CD4-positive, alpha-beta T cell (primary cell): ENCODE results near the gene KLHL1. TPM values are rescaled to one million over a fixed set of nuclear protein-coding genes. Genes with fewer than 3 reads are reported as not detected.
A peak's percentile ranks its signal among the peaks of the same experiment; 100 is the strongest.

Experiments used
- ATAC-seq: fragments of 200-7000 bp; cut with Tn5 transposase; one replicate; pipeline ENCODE4 v1.10.0; 2022; ENCODE audit warnings: mild to moderate bottlenecking; ENCODE audit not compliant: poor library complexity
- CTCF ChIA-PET: fragments of 350-600 bp; sonication (Branson Sonifier 250); formaldehyde crosslinking; loops from one replicate; lab custom pipeline; 2021; ENCODE audit warnings: antibody characterized with exemption, inconsistent platforms; lab: Charles Lee
- POLR2A ChIA-PET: fragments of 350-600 bp; sonication (Branson Sonifier 250); formaldehyde crosslinking; loops from one replicate; lab custom pipeline; 2021; ENCODE audit warnings: antibody characterized with exemption, inconsistent platforms; lab: Charles Lee
- DNase-seq, 14 experiments: peaks; one replicate each; pipeline ENCODE4 v3.0.0-alpha.2; 2013 to 2020; ENCODE audit warnings: mixed read lengths in 2 of 14
- H3K27ac ChIP-seq, 2 donors: one replicate each; pipeline versions ENCODE4 v1.5.1 to v1.7.0; 2013; ENCODE audit warnings: low read length in 2 of 2, low read depth in 1 of 2, mild to moderate bottlenecking in 1 of 2
- H3K27me3 ChIP-seq, 2 experiments: 1 replicate in 1 of 2; 2 replicates in 1 of 2; pipeline versions ENCODE4 v1.6.1 to v1.7.0; 2013; ENCODE audit warnings: low read length in 2 of 2, control low read depth in 1 of 2, mild to moderate bottlenecking in 1 of 2, moderate library complexity in 1 of 2; ENCODE audit not compliant: insufficient read depth in 2 of 2, control insufficient read depth in 1 of 2
- H3K36me3 ChIP-seq: one replicate; pipeline ENCODE4 v1.6.1; 2013; ENCODE audit warnings: low read length, control low read depth; ENCODE audit not compliant: insufficient read depth
- H3K4me1 ChIP-seq: one replicate; pipeline ENCODE4 v1.6.1; 2013; ENCODE audit warnings: low read length, control low read depth; ENCODE audit not compliant: insufficient read depth
- H3K4me3 ChIP-seq: one replicate; pipeline ENCODE4 v1.5.1; 2013; ENCODE audit warnings: mild to moderate bottlenecking, low read length, moderate library complexity
- H3K9me3 ChIP-seq, 2 experiments: 1 replicate in 1 of 2; 2 replicates in 1 of 2; pipeline versions ENCODE4 v1.6.1 to v1.7.0; 2013; ENCODE audit warnings: low read length in 2 of 2, mild to moderate bottlenecking in 2 of 2, control low read depth in 1 of 2, moderate library complexity in 1 of 2; ENCODE audit not compliant: control insufficient read depth in 1 of 2, insufficient read depth in 1 of 2
- H3K27ac Mint-ChIP-seq: one replicate; pipeline ENCODE4 v1.8.0; 2020; ENCODE audit warnings: mixed read lengths
- H3K27me3 Mint-ChIP-seq: one replicate; pipeline ENCODE4 v1.8.0; 2021; ENCODE audit warnings: mixed read lengths
- H3K36me3 Mint-ChIP-seq: one replicate; pipeline ENCODE4 v1.8.0; 2021; ENCODE audit warnings: low read depth, mixed read lengths
- H3K4me1 Mint-ChIP-seq: one replicate; pipeline ENCODE4 v1.8.0; 2021; ENCODE audit warnings: low read depth, mixed read lengths
- H3K4me3 Mint-ChIP-seq: one replicate; pipeline ENCODE4 v1.8.0; 2020; ENCODE audit warnings: mild to moderate bottlenecking, mixed read lengths
- H3K9me3 Mint-ChIP-seq: one replicate; pipeline ENCODE4 v1.8.0; 2020; ENCODE audit warnings: mixed read lengths
- intact Hi-C, 2 experiments: fragments of 100-400 bp; cut with DNase I in 1 of 2; cut with micrococcal nuclease in 1 of 2; formaldehyde crosslinking; loops; one replicate each; pipeline versions ENCODE4 v1.15.1 to v1.9.0; 2023 to 2025; cut with DNase I, micrococcal nuclease
- total RNA-seq, 174 experiments: library from RNA in 2 of 174; stranded (reverse) in 2 of 174; gene quantifications; one replicate each; pipeline ENCODE4 v1.2.3 and lab custom pipeline; 2021 to 2026
- TF ChIP-seq, protein P1 (sequence below): fragments of 200-600 bp; IDR thresholded peaks from one replicate; pipeline ENCODE4 v1.8.0; 2022; ENCODE audit warnings: antibody characterized with exemption, mild to moderate bottlenecking

The KLHL1 gene
- total RNA-seq, 2 experiments from 2014 or later = not detected

DNA sequence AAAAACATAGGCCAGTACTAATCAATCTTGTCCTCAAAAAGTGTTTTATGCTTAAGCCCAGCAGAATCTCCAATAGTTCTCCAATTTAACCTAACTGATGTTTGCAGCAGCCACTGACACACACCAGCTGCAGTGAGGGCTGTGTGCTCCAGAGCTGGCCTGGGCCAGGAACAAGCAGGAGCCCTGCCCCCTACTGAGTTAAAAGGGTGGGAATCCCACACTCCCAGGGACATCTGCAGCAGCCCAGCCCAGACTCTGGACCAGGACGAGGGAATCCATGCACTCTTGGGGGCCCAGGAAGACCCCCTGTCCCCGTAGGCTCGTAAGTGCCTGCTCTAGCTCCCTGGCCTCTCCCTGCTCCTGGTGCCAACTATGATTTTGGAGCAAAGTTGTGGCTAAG lies 92.1 kb downstream of the KLHL1 start:
- Mint-ChIP-seq H3K4me1 (no peaks in the 10 kb centered on the region), H3K4me3 (no peak overlapping the region), H3K9me3 (peaks cover 14% of the 10 kb centered on the region), H3K27me3 (no peaks in the 10 kb centered on the region), H3K27ac (no peak overlapping the region), H3K36me3 (no peaks in the 10 kb centered on the region)
- Histone ChIP-seq H3K36me3 (no peaks in the 10 kb centered on the region), H3K4me1 (no peaks in the 10 kb centered on the region), H3K4me3 (no peak overlapping the region), H3K9me3 (peaks cover 0 to 12% of the 10 kb centered on the region in 2 experiments), H3K27me3 (no peaks in the 10 kb centered on the region), H3K27ac (no peak overlapping the region)
- CTCF ChIA-PET = no interaction called here
- DNase-seq = peak in 1 of 14 experiments; percentile 4
- TF ChIP-seq, protein P1, sequence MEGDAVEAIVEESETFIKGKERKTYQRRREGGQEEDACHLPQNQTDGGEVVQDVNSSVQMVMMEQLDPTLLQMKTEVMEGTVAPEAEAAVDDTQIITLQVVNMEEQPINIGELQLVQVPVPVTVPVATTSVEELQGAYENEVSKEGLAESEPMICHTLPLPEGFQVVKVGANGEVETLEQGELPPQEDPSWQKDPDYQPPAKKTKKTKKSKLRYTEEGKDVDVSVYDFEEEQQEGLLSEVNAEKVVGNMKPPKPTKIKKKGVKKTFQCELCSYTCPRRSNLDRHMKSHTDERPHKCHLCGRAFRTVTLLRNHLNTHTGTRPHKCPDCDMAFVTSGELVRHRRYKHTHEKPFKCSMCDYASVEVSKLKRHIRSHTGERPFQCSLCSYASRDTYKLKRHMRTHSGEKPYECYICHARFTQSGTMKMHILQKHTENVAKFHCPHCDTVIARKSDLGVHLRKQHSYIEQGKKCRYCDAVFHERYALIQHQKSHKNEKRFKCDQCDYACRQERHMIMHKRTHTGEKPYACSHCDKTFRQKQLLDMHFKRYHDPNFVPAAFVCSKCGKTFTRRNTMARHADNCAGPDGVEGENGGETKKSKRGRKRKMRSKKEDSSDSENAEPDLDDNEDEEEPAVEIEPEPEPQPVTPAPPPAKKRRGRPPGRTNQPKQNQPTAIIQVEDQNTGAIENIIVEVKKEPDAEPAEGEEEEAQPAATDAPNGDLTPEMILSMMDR = no peak
- POLR2A ChIA-PET = no interaction called here
- no peak for ATAC-seq
- intact Hi-C loops = no loop called here

DNA sequence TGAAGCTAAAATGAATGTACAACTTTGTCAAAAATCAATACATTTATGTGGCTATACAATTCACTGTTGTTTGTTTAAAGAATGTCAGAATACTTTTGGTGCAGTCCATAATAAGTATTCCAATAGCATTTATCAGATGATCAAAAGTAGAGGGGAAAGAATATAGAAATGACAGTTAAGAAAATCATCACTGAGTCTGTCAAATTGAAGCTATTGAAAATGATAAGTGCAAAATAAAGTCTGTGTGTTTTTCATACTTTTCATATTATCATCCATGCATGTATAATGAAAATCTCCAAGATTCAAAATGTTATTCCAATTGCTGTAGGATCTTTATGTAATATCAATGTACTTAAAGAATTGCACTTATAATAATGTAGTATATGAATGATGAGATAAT lies 93.9 kb downstream of the KLHL1 start:
- H3K4me1 Mint-ChIP-seq = no peaks in the 10 kb centered on the region
- H3K27ac ChIP-seq = no peak overlapping the region
- ATAC-seq = no peak
- no peaks in the 10 kb centered on the region for H3K36me3 ChIP-seq
- DNase-seq = no peak
- H3K9me3 Mint-ChIP-seq = peaks cover 14% of the 10 kb centered on the region
- H3K4me1 ChIP-seq = no peaks in the 10 kb centered on the region
- H3K36me3 Mint-ChIP-seq = no peaks in the 10 kb centered on the region
- no peaks in the 10 kb centered on the region for H3K27me3 ChIP-seq
- TF ChIP-seq, protein P1 = no peak
- POLR2A ChIA-PET = no interaction called here
- H3K4me3 Mint-ChIP-seq = no peak overlapping the region
- H3K9me3 ChIP-seq = peaks cover 0 to 12% of the 10 kb centered on the region in 2 experiments
- intact Hi-C loops = no loop called here
- no peak overlapping the region for H3K27ac Mint-ChIP-seq
- CTCF ChIA-PET = no interaction called here
- H3K4me3 ChIP-seq = no peak overlapping the region
- H3K27me3 Mint-ChIP-seq = no peaks in the 10 kb centered on the region

DNA sequence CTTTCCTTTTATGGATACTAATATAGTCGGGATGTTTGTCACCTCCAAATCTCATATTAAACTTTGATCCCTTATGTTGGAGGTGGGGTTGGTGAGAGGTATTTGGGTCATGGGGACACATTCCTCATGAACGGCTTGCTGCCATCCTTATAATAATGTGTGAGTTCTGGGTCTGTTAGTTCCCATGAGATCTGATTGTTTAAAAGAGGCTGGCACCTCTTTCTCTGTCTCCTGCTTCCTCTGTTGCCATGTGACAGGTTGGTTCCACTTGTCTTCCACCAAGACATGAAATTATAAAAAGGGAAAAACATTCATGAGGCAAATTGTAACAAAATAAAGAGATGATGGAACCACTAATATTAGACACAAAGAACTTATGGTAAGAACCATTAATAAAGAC lies 108.4 kb downstream of the KLHL1 start:
- no peak overlapping the region for H3K4me3 ChIP-seq
- no peaks in the 10 kb centered on the region for H3K27me3 ChIP-seq
- no peak overlapping the region for H3K27ac ChIP-seq
- Mint-ChIP-seq H3K9me3 (peaks cover 2% of the 10 kb centered on the region), H3K27ac (no peak overlapping the region), H3K27me3 (no peaks in the 10 kb centered on the region), H3K4me1 (no peaks in the 10 kb centered on the region), H3K36me3 (no peaks in the 10 kb centered on the region), H3K4me3 (no peak overlapping the region)
- H3K4me1 ChIP-seq = no peaks in the 10 kb centered on the region
- no peak for DNase-seq
- CTCF ChIA-PET = no interaction called here
- no peaks in the 10 kb centered on the region for H3K36me3 ChIP-seq
- no peak for ATAC-seq
- TF ChIP-seq, protein P1 = no peak
- POLR2A ChIA-PET = no interaction called here
- intact Hi-C loops = no loop called here
- no peaks in the 10 kb centered on the region for H3K9me3 ChIP-seq
